ENCODE measurements around the gene SSTR5.

SSTR5 gene

DNA sequence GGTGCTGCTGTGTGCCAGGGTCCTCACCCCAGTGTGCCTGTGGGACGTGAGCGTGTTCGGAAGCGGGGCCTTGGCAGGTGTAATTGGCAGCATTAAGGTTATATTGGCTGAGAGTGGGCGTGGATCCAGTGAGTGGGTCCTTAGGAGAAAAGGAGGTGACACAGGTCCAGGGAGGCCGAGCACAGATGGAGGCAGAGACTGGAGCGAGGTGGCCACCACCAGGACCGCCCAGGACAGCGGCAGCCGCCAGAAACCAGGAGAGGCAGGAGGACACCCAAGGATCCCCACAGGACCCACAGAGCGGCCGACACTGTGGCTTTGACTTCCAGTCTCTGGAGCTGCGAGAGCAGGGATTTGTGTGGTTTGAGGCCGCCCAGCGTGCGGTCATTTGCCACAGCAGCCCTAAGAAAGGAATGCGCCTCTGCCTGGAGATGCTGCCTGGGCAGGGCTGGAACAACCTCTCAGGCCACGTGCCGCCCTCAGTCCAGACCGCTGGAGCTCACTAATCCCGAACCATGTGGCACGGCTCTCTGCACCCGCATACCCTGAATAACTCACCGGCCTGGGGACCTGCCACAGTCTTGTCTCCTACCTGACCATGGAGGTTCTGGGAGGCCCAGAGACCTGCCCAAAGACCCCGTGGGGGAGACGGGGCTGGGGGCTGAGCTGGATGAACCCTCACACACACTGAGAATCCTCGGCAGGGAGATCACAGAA lies 45.6 kb upstream of the SSTR5 start:
- no peaks in the 10 kb centered on the region for H3K79me1 ChIP-seq (replicated peaks; ENCODE audit: low read length, poor library complexity, severe bottlenecking)
- no peak overlapping the region for H2BK5ac ChIP-seq (ENCODE audit: low read depth, low read length, poor library complexity, severe bottlenecking)
- H3K27ac ChIP-seq (ENCODE audit: low read length, poor library complexity, severe bottlenecking), result no peak overlapping the region
- H3K14ac ChIP-seq (ENCODE audit: low read length in 2 of 2), result no peak overlapping the region
- no peak overlapping the region for H3K4me2 ChIP-seq (ENCODE audit: low read length, poor library complexity, severe bottlenecking)
- no peaks in the 10 kb centered on the region for H3K36me3 ChIP-seq (ENCODE audit: control insufficient read depth in 1 of 2, insufficient read depth in 2 of 2, low read depth in 1 of 2, low read length in 2 of 2)
- H3K4me1 ChIP-seq (ENCODE audit: control insufficient read depth, insufficient read depth, low read depth, low read length), result no peaks in the 10 kb centered on the region
- no peak overlapping the region for H2BK120ac ChIP-seq (ENCODE audit: low read depth, low read length)
- H3K9me3 ChIP-seq (ENCODE audit: control insufficient read depth, low read length), result no peaks in the 10 kb centered on the region
- H3K23ac ChIP-seq (ENCODE audit: low read length in 2 of 2), result no peak overlapping the region
- H3K4ac ChIP-seq (ENCODE audit: low read depth in 1 of 2, low read length in 2 of 2), result no peak overlapping the region
- H4K91ac ChIP-seq (ENCODE audit: low read length), result no peak overlapping the region
- DNase-seq, result no peak
- no peak overlapping the region for H3K9ac ChIP-seq (ENCODE audit: low read length)
- H2AFZ ChIP-seq (ENCODE audit: low read depth, low read length), result no peak overlapping the region
- H2BK15ac ChIP-seq (ENCODE audit: low read depth, poor library complexity, severe bottlenecking), result no peak overlapping the region
- no peak overlapping the region for H3K4me3 ChIP-seq (ENCODE audit: insufficient read depth in 1 of 2, low read depth in 1 of 2, low read length in 2 of 2)
- no peak overlapping the region for H3K18ac ChIP-seq (ENCODE audit: low read depth in 1 of 2, low read length in 2 of 2)
- peaks cover 0 to 85% of the 10 kb centered on the region in 2 experiments for H3K27me3 ChIP-seq (ENCODE audit: control insufficient read depth in 1 of 2, insufficient read depth in 1 of 2, low read length in 2 of 2)
- H2BK12ac ChIP-seq (ENCODE audit: low read length in 2 of 2), result no peak overlapping the region
- H2AK5ac ChIP-seq (ENCODE audit: low read length, severe bottlenecking), result no peak overlapping the region
- H4K8ac ChIP-seq (ENCODE audit: low read length), result no peak overlapping the region
- 86% methylated on average over 27 of the region's 27 CpGs for WGBS

- peaks cover 2% of the 10 kb centered on the region for H3K9me3 ChIP-seq (ENCODE audit: control insufficient read depth, low read length)
Measured at GRCh38 chr16:1027501-1027815, 45.1 kb upstream of the SSTR5 start.

DNA sequence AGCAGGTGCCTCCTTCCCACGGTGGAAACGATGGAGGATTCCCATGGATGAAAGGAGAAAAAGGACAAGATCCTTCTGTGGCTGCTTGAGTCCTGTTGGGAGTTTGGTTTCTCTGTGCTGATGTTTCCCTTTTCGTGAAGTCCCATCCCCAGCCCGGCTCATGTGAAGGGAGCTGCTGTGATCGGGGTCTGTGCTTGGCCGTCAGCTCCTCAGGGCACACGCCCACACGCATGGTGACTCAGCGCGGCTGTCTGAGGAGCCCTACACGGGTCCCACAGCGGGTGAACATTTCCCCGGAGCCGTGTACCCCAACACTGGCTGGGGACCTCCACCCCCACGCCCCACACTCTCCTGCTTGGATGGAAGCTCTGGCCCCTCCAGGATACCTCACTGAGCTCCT lies 44.5 kb upstream of the SSTR5 start:
- no peak overlapping the region for H3K18ac ChIP-seq (ENCODE audit: low read depth in 1 of 2, low read length in 2 of 2)
- no peaks in the 10 kb centered on the region for H3K36me3 ChIP-seq (ENCODE audit: control insufficient read depth in 1 of 2, insufficient read depth in 2 of 2, low read depth in 1 of 2, low read length in 2 of 2)
- no peak overlapping the region for H3K9ac ChIP-seq (ENCODE audit: low read length)
- H2BK5ac ChIP-seq (ENCODE audit: low read depth, low read length, poor library complexity, severe bottlenecking), result no peak overlapping the region
- no peak overlapping the region for H3K4me3 ChIP-seq (ENCODE audit: insufficient read depth in 1 of 2, low read depth in 1 of 2, low read length in 2 of 2)
- H2BK12ac ChIP-seq (ENCODE audit: low read length in 2 of 2), result no peak overlapping the region
- no peaks in the 10 kb centered on the region for H3K79me1 ChIP-seq (replicated peaks; ENCODE audit: low read length, poor library complexity, severe bottlenecking)
- no peak overlapping the region for H2BK15ac ChIP-seq (ENCODE audit: low read depth, poor library complexity, severe bottlenecking)
- peaks cover 0 to 85% of the 10 kb centered on the region in 2 experiments for H3K27me3 ChIP-seq (ENCODE audit: control insufficient read depth in 1 of 2, insufficient read depth in 1 of 2, low read length in 2 of 2)
- no peaks in the 10 kb centered on the region for H3K4me1 ChIP-seq (ENCODE audit: control insufficient read depth, insufficient read depth, low read depth, low read length)
- H3K9me3 ChIP-seq (ENCODE audit: control insufficient read depth, low read length), result peaks cover 8% of the 10 kb centered on the region
- no peak overlapping the region for H2AK5ac ChIP-seq (ENCODE audit: low read length, severe bottlenecking)
- H3K23ac ChIP-seq (ENCODE audit: low read length in 2 of 2), result no peak overlapping the region
- no peak overlapping the region for H3K14ac ChIP-seq (ENCODE audit: low read length in 2 of 2)
- no peak overlapping the region for H2BK120ac ChIP-seq (ENCODE audit: low read depth, low read length)
- H3K27ac ChIP-seq (ENCODE audit: low read length, poor library complexity, severe bottlenecking), result no peak overlapping the region
- no peak overlapping the region for H3K4me2 ChIP-seq (ENCODE audit: low read length, poor library complexity, severe bottlenecking)
- no peak for DNase-seq
- no peak overlapping the region for H4K8ac ChIP-seq (ENCODE audit: low read length)
- H3K4ac ChIP-seq (ENCODE audit: low read depth in 1 of 2, low read length in 2 of 2), result no peak overlapping the region
- H2AFZ ChIP-seq (ENCODE audit: low read depth, low read length), result no peak overlapping the region
- H4K91ac ChIP-seq (ENCODE audit: low read length), result no peak overlapping the region
- WGBS, result 90% methylated on average over 15 of the region's 15 CpGs

More at GRCh38 chr16:1027501-1027815, 45.1 kb upstream of the SSTR5 start:
- Histone ChIP-seq H3K18ac (ENCODE audit: low read depth in 1 of 2, low read length in 2 of 2) (no peak overlapping the region), H3K4me2 (ENCODE audit: low read length, poor library complexity, severe bottlenecking) (no peak overlapping the region), H4K8ac (ENCODE audit: low read length) (no peak overlapping the region), H2BK12ac (ENCODE audit: low read length in 2 of 2) (no peak overlapping the region), H4K91ac (ENCODE audit: low read length) (no peak overlapping the region), H3K14ac (ENCODE audit: low read length in 2 of 2) (no peak overlapping the region), H2BK15ac (ENCODE audit: low read depth, poor library complexity, severe bottlenecking) (no peak overlapping the region), H3K27me3 (ENCODE audit: control insufficient read depth in 1 of 2, insufficient read depth in 1 of 2, low read length in 2 of 2) (peaks cover 0 to 85% of the 10 kb centered on the region in 2 experiments), H2AFZ (ENCODE audit: low read depth, low read length) (no peak overlapping the region), H2BK5ac (ENCODE audit: low read depth, low read length, poor library complexity, severe bottlenecking) (no peak overlapping the region), H2AK5ac (ENCODE audit: low read length, severe bottlenecking) (no peak overlapping the region), H3K4me1 (ENCODE audit: control insufficient read depth, insufficient read depth, low read depth, low read length) (no peaks in the 10 kb centered on the region), H2BK120ac (ENCODE audit: low read depth, low read length) (no peak overlapping the region), H3K4me3 (ENCODE audit: insufficient read depth in 1 of 2, low read depth in 1 of 2, low read length in 2 of 2) (no peak overlapping the region), H3K27ac (ENCODE audit: low read length, poor library complexity, severe bottlenecking) (no peak overlapping the region), H3K36me3 (ENCODE audit: control insufficient read depth in 1 of 2, insufficient read depth in 2 of 2, low read depth in 1 of 2, low read length in 2 of 2) (no peaks in the 10 kb centered on the region), H3K9ac (ENCODE audit: low read length) (no peak overlapping the region), H3K23ac (ENCODE audit: low read length in 2 of 2) (no peak overlapping the region), H3K4ac (ENCODE audit: low read depth in 1 of 2, low read length in 2 of 2) (no peak overlapping the region), H3K79me1 (replicated peaks; ENCODE audit: low read length, poor library complexity, severe bottlenecking) (no peaks in the 10 kb centered on the region)
- 91% methylated on average over 12 of the region's 22 CpGs for WGBS
- DNase-seq, result no peak

- Histone ChIP-seq H3K9ac (ENCODE audit: low read length) (no peak overlapping the region), H3K14ac (ENCODE audit: low read length in 2 of 2) (no peak overlapping the region), H3K23ac (ENCODE audit: low read length in 2 of 2) (no peak overlapping the region), H2BK120ac (ENCODE audit: low read depth, low read length) (no peak overlapping the region), H4K91ac (ENCODE audit: low read length) (no peak overlapping the region), H2AK5ac (ENCODE audit: low read length, severe bottlenecking) (no peak overlapping the region), H2BK12ac (ENCODE audit: low read length in 2 of 2) (peak overlapping the region in 1 of 2 experiments; percentile 24), H3K4me3 (ENCODE audit: insufficient read depth in 1 of 2, low read depth in 1 of 2, low read length in 2 of 2) (no peak overlapping the region), H2AFZ (ENCODE audit: low read depth, low read length) (no peak overlapping the region), H3K18ac (ENCODE audit: low read depth in 1 of 2, low read length in 2 of 2) (no peak overlapping the region), H3K4me1 (ENCODE audit: control insufficient read depth, insufficient read depth, low read depth, low read length) (no peaks in the 10 kb centered on the region), H4K8ac (ENCODE audit: low read length) (no peak overlapping the region), H2BK5ac (ENCODE audit: low read depth, low read length, poor library complexity, severe bottlenecking) (no peak overlapping the region), H3K27ac (ENCODE audit: low read length, poor library complexity, severe bottlenecking) (no peak overlapping the region), H2BK15ac (ENCODE audit: low read depth, poor library complexity, severe bottlenecking) (no peak overlapping the region), H3K9me3 (ENCODE audit: control insufficient read depth, low read length) (peaks cover 14% of the 10 kb centered on the region), H3K79me1 (replicated peaks; ENCODE audit: low read length, poor library complexity, severe bottlenecking) (no peaks in the 10 kb centered on the region), H3K36me3 (ENCODE audit: control insufficient read depth in 1 of 2, insufficient read depth in 2 of 2, low read depth in 1 of 2, low read length in 2 of 2) (no peaks in the 10 kb centered on the region), H3K4ac (ENCODE audit: low read depth in 1 of 2, low read length in 2 of 2) (no peak overlapping the region), H3K27me3 (ENCODE audit: control insufficient read depth in 1 of 2, insufficient read depth in 1 of 2, low read length in 2 of 2) (peaks cover 0 to 80% of the 10 kb centered on the region in 2 experiments), H3K4me2 (ENCODE audit: low read length, poor library complexity, severe bottlenecking) (no peak overlapping the region)
- 65% methylated on average over 39 of the region's 39 CpGs for WGBS
- DNase-seq, result no peak
Measured at GRCh38 chr16:1028524-1029258, 43.9 kb upstream of the SSTR5 start.
